Coronary artery (tissue), 2 donors: ENCODE data around the gene CA12.

Experiments
- DNase-seq: peaks from one replicate; pipeline ENCODE4 v3.0.0-alpha.2; 2017; ENCODE audit warnings: low spot score
- H3K27ac ChIP-seq, 2 donors: fragments of 200-600 bp; sonication (generic); one replicate each; pipeline ENCODE4 v1.5.1; 2016 to 2019
- H3K4me3 ChIP-seq: fragments of 200-600 bp; sonication (generic); 2 replicates; pipeline ENCODE4 v1.5.1; 2016; ENCODE audit warnings: mild to moderate bottlenecking, moderate library complexity
- TF ChIP-seq, protein P1 (sequence below): fragments of 200-600 bp; sonication (generic); IDR thresholded peaks from one replicate; pipeline ENCODE4 v1.5.1; 2019; ENCODE audit warnings: antibody characterized with exemption

CA12 gene

DNA sequence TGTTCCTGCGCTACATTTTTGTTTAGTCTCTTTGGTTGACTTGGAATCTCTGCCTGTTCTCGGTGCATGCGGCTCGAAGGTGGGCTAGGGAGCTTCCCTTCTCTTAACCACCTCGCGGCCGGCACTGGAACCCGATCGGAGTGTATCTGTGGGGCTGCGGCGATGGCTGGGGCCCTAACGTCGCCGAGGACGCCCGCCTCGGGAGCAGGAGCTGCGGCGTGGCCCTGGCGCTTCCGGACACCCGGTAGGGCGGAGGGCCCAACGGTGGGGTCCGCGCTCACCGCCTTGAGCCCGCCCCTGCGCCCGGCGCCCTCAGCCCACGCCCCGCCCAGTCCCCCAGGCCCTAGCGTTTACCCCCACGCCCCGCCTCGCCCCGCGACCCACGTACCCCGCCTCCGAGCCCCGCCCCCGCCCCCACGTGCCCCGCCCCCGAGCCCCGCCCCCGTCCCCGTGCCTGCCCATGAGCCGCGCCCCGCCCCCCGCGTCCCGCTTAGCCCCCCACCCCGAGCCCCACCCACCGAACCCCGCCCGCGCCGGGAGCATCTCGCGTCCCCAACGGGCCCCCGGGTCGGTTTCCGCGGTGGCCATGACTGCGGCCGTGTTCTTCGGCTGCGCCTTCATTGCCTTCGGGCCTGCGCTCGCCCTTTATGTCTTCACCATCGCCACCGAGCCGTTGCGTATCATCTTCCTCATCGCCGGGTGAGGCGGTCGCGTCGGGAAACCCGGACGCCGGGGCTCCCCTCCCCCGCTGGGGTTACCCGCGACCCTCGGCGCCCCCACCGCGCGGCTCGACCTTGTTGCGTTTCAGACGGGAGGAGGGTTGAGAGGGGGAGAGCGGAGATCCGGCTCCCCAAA lies 104.4 kb downstream of the CA12 start, which contains the start of gene APH1B:
APH1B (plus strand) TSS at position 568 of the 855 bp plus-strand sequence; CDS start at position 587, 19 bp downstream.
- TF ChIP-seq, protein P1, sequence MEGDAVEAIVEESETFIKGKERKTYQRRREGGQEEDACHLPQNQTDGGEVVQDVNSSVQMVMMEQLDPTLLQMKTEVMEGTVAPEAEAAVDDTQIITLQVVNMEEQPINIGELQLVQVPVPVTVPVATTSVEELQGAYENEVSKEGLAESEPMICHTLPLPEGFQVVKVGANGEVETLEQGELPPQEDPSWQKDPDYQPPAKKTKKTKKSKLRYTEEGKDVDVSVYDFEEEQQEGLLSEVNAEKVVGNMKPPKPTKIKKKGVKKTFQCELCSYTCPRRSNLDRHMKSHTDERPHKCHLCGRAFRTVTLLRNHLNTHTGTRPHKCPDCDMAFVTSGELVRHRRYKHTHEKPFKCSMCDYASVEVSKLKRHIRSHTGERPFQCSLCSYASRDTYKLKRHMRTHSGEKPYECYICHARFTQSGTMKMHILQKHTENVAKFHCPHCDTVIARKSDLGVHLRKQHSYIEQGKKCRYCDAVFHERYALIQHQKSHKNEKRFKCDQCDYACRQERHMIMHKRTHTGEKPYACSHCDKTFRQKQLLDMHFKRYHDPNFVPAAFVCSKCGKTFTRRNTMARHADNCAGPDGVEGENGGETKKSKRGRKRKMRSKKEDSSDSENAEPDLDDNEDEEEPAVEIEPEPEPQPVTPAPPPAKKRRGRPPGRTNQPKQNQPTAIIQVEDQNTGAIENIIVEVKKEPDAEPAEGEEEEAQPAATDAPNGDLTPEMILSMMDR: no peak
- H3K4me3 ChIP-seq: peak within 1 kb of the TSS; percentile 97
- DNase-seq: peak; percentile 86
- peak within 1 kb of the TSS; percentile 67 to 96 for H3K27ac ChIP-seq

DNA sequence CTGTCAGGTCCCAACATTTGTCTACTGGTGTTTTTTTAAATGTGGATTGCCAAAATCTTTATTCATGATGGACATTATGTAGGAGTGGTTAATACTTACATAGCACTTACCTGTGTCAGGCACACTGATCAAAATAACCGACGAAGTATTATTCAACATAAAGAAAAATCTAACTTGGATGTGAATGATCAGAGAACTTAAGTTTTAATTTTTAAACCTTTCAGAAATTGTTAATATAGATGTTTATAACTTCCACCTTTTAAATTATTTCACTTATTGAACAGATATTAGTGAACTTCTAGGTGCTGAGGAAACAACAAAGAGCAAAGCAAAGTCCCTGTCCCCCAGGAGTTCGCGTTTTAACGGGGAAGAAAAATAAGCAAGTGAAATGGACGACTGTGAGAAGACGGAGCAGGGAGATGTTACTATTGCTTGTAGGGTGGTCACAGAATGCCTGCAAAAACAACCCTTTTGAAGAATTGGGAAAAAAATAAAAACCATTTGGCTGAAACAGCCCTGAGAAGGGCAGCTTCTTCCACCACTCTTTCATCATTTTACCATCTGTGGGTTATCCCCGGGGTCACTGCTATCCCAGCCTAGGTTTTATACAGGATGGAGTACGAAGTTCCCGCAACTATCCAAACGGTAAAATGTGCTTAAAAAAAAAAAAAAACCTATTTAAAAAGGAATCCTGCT lies 105.2 kb downstream of the CA12 start:
- Histone ChIP-seq H3K4me3 (peak overlapping the region; percentile 97), H3K27ac (peak overlapping the region; percentile 67 to 96)
- TF ChIP-seq, protein P1: no peak
- DNase-seq: no peak

DNA sequence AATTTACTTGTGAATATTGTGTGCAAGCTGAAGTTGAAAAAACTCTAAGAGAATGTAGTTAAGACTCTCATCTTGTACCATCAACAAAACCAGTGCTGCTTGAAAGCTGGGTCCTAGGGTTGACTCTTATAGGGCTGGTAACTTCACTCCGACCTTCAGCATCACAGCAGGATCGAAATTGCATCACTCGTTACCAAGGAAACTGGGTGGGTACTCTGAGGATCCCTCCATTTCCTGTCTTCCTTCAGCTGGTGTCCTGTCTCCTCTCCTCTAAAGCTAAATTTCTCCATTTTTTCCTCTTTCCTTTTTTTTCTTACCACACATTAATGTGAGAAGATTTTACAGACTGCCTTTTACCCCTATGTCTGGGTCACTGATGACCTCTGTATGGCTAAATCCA lies 107.2 kb downstream of the CA12 start:
- Histone ChIP-seq H3K27ac (no peak overlapping the region), H3K4me3 (no peak overlapping the region)
- TF ChIP-seq, protein P1: no peak
- DNase-seq: no peak
